RWPE2 (cell line): Measurements from ENCODE around the gene SPATC1L.

Source experiments
- ATAC-seq: fragments of 200-7000 bp; cut with Tn5 transposase; 3 replicates; pipeline ENCODE4 v1.9.1; 2021; ENCODE audit warnings: low read depth
- DNase-seq: peaks from one replicate; pipeline ENCODE4 v3.0.0-alpha.2; 2020; ENCODE audit warnings: low spot score
- H3K27ac ChIP-seq: fragments of 450-650 bp; 2 replicates; pipeline ENCODE4 v1.5.1; 2017; ENCODE audit warnings: mild to moderate bottlenecking; ENCODE audit not compliant: poor library complexity, severe bottlenecking
- H3K27me3 ChIP-seq: fragments of 250-450 bp; sonication (Bioruptor Pico); 2 replicates; pipeline ENCODE4 v1.5.1; 2021; ENCODE audit warnings: mild to moderate bottlenecking, moderate library complexity; ENCODE audit not compliant: insufficient read depth, poor library complexity, severe bottlenecking
- H3K36me3 ChIP-seq: fragments of 250-450 bp; sonication (Bioruptor Pico); 2 replicates; pipeline ENCODE4 v1.5.1; 2020; ENCODE audit warnings: low read depth, mild to moderate bottlenecking, moderate library complexity
- H3K4me1 ChIP-seq: fragments of 250-450 bp; sonication (Bioruptor Pico); 2 replicates; pipeline ENCODE4 v1.5.1; 2021; ENCODE audit warnings: mild to moderate bottlenecking, moderate library complexity; ENCODE audit not compliant: insufficient read depth, poor library complexity, severe bottlenecking
- H3K4me3 ChIP-seq: fragments of 250-450 bp; sonication (Bioruptor Pico); 2 replicates; pipeline ENCODE4 v1.5.1; 2021; ENCODE audit warnings: mild to moderate bottlenecking, moderate library complexity; ENCODE audit not compliant: severe bottlenecking
- H3K9me3 ChIP-seq: fragments of 250-450 bp; sonication (Bioruptor Pico); 2 replicates; pipeline ENCODE4 v1.5.1; 2021; ENCODE audit warnings: mild to moderate bottlenecking, moderate library complexity; ENCODE audit not compliant: severe bottlenecking
- TF ChIP-seq, protein P1 (sequence below): fragments of 450-650 bp; IDR thresholded peaks from one replicate; pipeline ENCODE4 v1.5.1; 2017; ENCODE audit warnings: mild to moderate bottlenecking, moderate library complexity; ENCODE audit not compliant: poor library complexity, severe bottlenecking

The SPATC1L gene

GRCh38 chr21:46222436-46223116, 38.3 kb upstream of the SPATC1L start:
- Histone ChIP-seq H3K36me3 (peaks cover 79% of the 10 kb centered on the region), H3K4me3 (no peak overlapping the region), H3K27ac (no peak overlapping the region), H3K27me3 (no peaks in the 10 kb centered on the region), H3K9me3 (no peaks in the 10 kb centered on the region), H3K4me1 (peaks cover 9% of the 10 kb centered on the region)
- DNase-seq (no peak), ATAC-seq (no peak)
- TF ChIP-seq, protein P1, sequence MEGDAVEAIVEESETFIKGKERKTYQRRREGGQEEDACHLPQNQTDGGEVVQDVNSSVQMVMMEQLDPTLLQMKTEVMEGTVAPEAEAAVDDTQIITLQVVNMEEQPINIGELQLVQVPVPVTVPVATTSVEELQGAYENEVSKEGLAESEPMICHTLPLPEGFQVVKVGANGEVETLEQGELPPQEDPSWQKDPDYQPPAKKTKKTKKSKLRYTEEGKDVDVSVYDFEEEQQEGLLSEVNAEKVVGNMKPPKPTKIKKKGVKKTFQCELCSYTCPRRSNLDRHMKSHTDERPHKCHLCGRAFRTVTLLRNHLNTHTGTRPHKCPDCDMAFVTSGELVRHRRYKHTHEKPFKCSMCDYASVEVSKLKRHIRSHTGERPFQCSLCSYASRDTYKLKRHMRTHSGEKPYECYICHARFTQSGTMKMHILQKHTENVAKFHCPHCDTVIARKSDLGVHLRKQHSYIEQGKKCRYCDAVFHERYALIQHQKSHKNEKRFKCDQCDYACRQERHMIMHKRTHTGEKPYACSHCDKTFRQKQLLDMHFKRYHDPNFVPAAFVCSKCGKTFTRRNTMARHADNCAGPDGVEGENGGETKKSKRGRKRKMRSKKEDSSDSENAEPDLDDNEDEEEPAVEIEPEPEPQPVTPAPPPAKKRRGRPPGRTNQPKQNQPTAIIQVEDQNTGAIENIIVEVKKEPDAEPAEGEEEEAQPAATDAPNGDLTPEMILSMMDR = no peak

- Histone ChIP-seq H3K27ac (no peak overlapping the region), H3K4me1 (peaks cover 6% of the 10 kb centered on the region), H3K27me3 (no peaks in the 10 kb centered on the region), H3K9me3 (no peaks in the 10 kb centered on the region), H3K4me3 (no peak overlapping the region), H3K36me3 (peaks cover 84% of the 10 kb centered on the region)
- TF ChIP-seq, protein P1 = no peak
- ATAC-seq = no peak
- no peak for DNase-seq
Measured at GRCh38 chr21:46221664-46222435, 37.6 kb upstream of the SPATC1L start.

DNA sequence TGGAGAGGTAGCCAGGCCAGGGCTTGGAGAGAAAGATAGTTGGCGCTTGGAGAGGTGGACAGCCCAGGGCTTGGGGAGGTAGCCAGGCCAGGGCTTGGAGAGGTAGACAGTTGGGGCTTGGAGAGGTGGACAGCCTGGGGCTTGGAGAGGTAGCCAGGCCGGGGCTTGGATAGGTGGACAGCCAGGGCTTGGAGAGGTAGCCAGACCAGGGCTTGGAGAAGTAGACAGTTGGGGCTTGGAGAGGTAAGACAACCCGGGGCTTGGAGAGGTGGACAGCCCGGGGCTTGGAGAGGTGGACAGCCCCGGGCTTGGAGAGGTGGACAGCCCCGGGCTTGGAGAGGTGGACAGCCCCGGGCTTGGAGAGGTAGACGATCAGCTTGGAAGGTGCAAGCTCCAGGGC, 36.6 kb upstream of the SPATC1L start:
- peaks cover 89% of the 10 kb centered on the region for H3K36me3 ChIP-seq
- DNase-seq (no peak), ATAC-seq (no peak)

DNA sequence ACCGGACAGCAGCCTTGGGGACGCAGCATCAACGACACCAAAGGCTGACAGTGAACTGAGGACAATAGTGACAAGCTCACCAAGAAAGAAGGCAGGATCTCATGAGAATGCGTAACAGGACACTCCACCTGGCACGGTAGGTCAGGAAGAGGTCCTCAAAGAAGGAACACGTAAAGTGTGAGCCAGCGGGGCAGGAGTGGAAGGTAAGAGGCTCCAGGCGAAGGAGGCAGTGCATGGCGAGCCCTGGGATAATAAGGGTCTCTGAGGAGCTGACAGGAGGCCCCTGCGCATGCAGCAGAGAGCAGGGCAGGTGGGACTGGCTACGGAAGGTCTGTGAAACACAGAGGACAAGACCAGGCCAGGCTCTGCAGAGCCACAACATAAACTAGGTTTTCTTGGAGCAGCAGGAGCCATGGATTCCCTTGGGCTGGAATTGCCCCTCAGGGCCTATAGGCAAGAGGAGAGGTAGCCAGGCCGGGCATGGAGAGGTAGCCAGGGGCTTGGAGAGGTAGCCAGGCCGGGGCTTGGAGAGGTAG, 36.1 kb upstream of the SPATC1L start:
- Histone ChIP-seq H3K36me3 (peaks cover 89% of the 10 kb centered on the region), H3K4me1 (no peaks in the 10 kb centered on the region), H3K4me3 (no peak overlapping the region), H3K9me3 (no peaks in the 10 kb centered on the region), H3K27ac (no peak overlapping the region), H3K27me3 (no peaks in the 10 kb centered on the region)
- ATAC-seq (no peak), DNase-seq (no peak)
- TF ChIP-seq, protein P1 = no peak

More for the DNA sequence above, 36.6 kb upstream of the SPATC1L start:
- H3K27me3 ChIP-seq = no peaks in the 10 kb centered on the region
- TF ChIP-seq, protein P1 = no peak
- H3K4me3 ChIP-seq = no peak overlapping the region
- no peaks in the 10 kb centered on the region for H3K9me3 ChIP-seq
- no peaks in the 10 kb centered on the region for H3K4me1 ChIP-seq
- no peak overlapping the region for H3K27ac ChIP-seq
